GM06990 (cell line): Measurements from ENCODE around the gene LZTR1.

Source experiments
- DNase-seq: peaks from one replicate; pipeline ENCODE4 v3.0.0-alpha.2; 2011; ENCODE audit not compliant: insufficient read length; ENCODE audit errors: extremely low read depth
- H3K27me3 ChIP-seq: replicated peaks from 2 replicates; pipeline ENCODE4 v1.6.0; 2011; ENCODE audit warnings: low read length; ENCODE audit not compliant: control insufficient read depth, insufficient read depth
- H3K36me3 ChIP-seq: 2 replicates; pipeline ENCODE4 v1.5.1; 2011; ENCODE audit warnings: low read length; ENCODE audit not compliant: control insufficient read depth, insufficient read depth
- H3K4me3 ChIP-seq: replicated peaks from 2 replicates; pipeline ENCODE4 v1.5.1; 2011; ENCODE audit warnings: low read depth, mild to moderate bottlenecking, control low read depth, low read length
- CTCF ChIP-seq: IDR thresholded peaks from 2 replicates; pipeline ENCODE4 v1.5.1; 2011; ENCODE audit warnings: low read length, control low read depth, mild to moderate bottlenecking, inconsistent platforms; ENCODE audit not compliant: insufficient read depth, poor library complexity, severe bottlenecking

The LZTR1 gene

GRCh38 chr22:20993304-20994127 is 11.4 kb downstream of the LZTR1 start:
- no peak for DNase-seq
- no peak for TF ChIP-seq CTCF
- Histone ChIP-seq H3K27me3 (no peaks in the 10 kb centered on the region), H3K4me3 (no peak overlapping the region), H3K36me3 (peaks cover 37% of the 10 kb centered on the region)

- no peak for TF ChIP-seq CTCF
- Histone ChIP-seq H3K36me3 (peaks cover 41% of the 10 kb centered on the region), H3K27me3 (no peaks in the 10 kb centered on the region), H3K4me3 (no peak overlapping the region)
- DNase-seq, result no peak
These were observed 12.2 kb downstream of the LZTR1 start for GRCh38 chr22:20994128-20994901.

GRCh38 chr22:20994902-20995241 is 12.8 kb downstream of the LZTR1 start:
- TF ChIP-seq CTCF, result no peak
- no peak for DNase-seq
- Histone ChIP-seq H3K36me3 (peaks cover 43% of the 10 kb centered on the region), H3K27me3 (no peaks in the 10 kb centered on the region), H3K4me3 (no peak overlapping the region)

- Histone ChIP-seq H3K27me3 (no peaks in the 10 kb centered on the region), H3K36me3 (peaks cover 47% of the 10 kb centered on the region), H3K4me3 (no peak overlapping the region)
- no peak for DNase-seq
- no peak for TF ChIP-seq CTCF
These were observed 13.4 kb downstream of the LZTR1 start for GRCh38 chr22:20995329-20996030.

- no peaks in the 10 kb centered on the region for H3K27me3 ChIP-seq
- no peak for DNase-seq
- H3K36me3 ChIP-seq, result peaks cover 43% of the 10 kb centered on the region
- H3K4me3 ChIP-seq, result no peak overlapping the region
- TF ChIP-seq CTCF, result no peak
These were observed 13.9 kb downstream of the LZTR1 start for GRCh38 chr22:20996031-20996410.
